KMS-11 (cell line): ENCODE results near the gene HACD4.

Source experiments
- H2AFZ ChIP-seq: fragments of 200-600 bp; sonication (generic); 2 replicates; pipeline ENCODE4 v1.6.1; 2016; ENCODE audit warnings: antibody characterized with exemption, mixed run types, low read depth
- H3K27ac ChIP-seq: fragments of 200-600 bp; sonication (generic); 2 replicates; pipeline ENCODE4 v1.6.1; 2016; ENCODE audit warnings: mild to moderate bottlenecking, mixed run types
- H3K27me3 ChIP-seq: fragments of 200-600 bp; sonication (generic); 2 replicates; pipeline ENCODE4 v1.6.1; 2017; ENCODE audit warnings: mild to moderate bottlenecking, low read depth, mixed run types, moderate library complexity; ENCODE audit not compliant: insufficient read depth
- H3K36me3 ChIP-seq: fragments of 200-600 bp; sonication (generic); 2 replicates; pipeline ENCODE4 v1.6.1; 2017; ENCODE audit warnings: mild to moderate bottlenecking, mixed run types; ENCODE audit not compliant: insufficient read depth
- H3K4me1 ChIP-seq: fragments of 200-600 bp; sonication (generic); 2 replicates; pipeline ENCODE4 v1.6.1; 2016; ENCODE audit warnings: mild to moderate bottlenecking, low read depth, mixed run types; ENCODE audit not compliant: poor library complexity, severe bottlenecking
- H3K4me2 ChIP-seq: fragments of 200-600 bp; sonication (generic); 2 replicates; pipeline ENCODE4 v1.7.0; 2016; ENCODE audit warnings: mild to moderate bottlenecking, mixed run types
- H3K4me3 ChIP-seq: fragments of 200-600 bp; sonication (generic); IDR thresholded peaks from 2 replicates; pipeline ENCODE4 v1.6.1; 2017; ENCODE audit warnings: low read depth, low read length, mixed read lengths; ENCODE audit not compliant: insufficient read depth
- H3K79me2 ChIP-seq: fragments of 200-600 bp; sonication (generic); 2 replicates; pipeline ENCODE4 v1.6.1; 2016; ENCODE audit warnings: low read depth, mixed run types; ENCODE audit not compliant: insufficient read depth
- H3K9ac ChIP-seq: fragments of 200-600 bp; sonication (generic); 2 replicates; pipeline ENCODE4 v1.6.1; 2016; ENCODE audit warnings: mild to moderate bottlenecking, mixed run types
- H4K20me1 ChIP-seq: fragments of 200-600 bp; sonication (generic); 2 replicates; pipeline ENCODE4 v1.6.1; 2016; ENCODE audit warnings: mild to moderate bottlenecking, mixed run types; ENCODE audit not compliant: insufficient read depth
- TF ChIP-seq, protein P1 (sequence below): fragments of 200-600 bp; sonication (generic); conservative IDR thresholded peaks from 2 replicates; pipeline ENCODE4 v1.6.1; 2017; ENCODE audit warnings: low read depth, mild to moderate bottlenecking, antibody characterized with exemption, low read length, moderate library complexity, mixed read lengths

The HACD4 gene

DNA sequence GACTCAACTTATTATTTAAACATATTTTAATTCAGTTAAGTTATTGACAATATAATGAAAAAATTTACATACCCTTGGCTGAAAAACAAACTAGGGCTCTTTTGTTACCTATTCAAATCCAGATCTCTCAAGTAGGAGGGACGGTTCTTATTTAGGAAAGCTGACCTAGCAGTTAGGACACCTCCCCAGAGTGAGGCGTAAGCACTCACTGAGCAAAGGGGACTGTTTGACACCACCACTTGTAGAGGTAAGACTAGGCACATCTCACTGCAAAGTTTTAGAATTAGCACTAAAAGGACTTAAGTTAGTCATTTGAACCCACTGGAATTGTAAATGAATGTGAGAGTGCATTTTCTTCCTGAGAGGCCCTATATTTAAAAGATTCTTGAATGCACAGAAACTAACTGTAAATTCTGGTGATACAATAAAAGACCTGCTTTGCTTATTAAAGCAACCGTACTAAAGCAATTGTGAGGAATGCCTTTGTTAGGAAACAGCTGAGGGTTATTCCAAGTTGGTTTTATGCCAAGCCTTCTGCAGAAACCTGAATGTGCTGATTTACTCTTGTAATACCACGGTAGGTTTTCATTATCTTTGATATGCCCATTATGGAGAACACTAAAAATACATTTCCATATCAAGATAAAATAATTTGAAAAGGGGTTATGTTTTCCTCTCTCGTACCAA is 16.2 kb downstream of the HACD4 start:
- Histone ChIP-seq H3K79me2 (no peaks in the 10 kb centered on the region), H3K4me3 (no peak overlapping the region), H3K27ac (no peak overlapping the region), H3K27me3 (no peaks in the 10 kb centered on the region), H3K4me1 (no peaks in the 10 kb centered on the region), H3K36me3 (no peaks in the 10 kb centered on the region), H3K9ac (no peak overlapping the region), H4K20me1 (no peaks in the 10 kb centered on the region), H2AFZ (no peak overlapping the region), H3K4me2 (no peak overlapping the region)
- TF ChIP-seq, protein P1, sequence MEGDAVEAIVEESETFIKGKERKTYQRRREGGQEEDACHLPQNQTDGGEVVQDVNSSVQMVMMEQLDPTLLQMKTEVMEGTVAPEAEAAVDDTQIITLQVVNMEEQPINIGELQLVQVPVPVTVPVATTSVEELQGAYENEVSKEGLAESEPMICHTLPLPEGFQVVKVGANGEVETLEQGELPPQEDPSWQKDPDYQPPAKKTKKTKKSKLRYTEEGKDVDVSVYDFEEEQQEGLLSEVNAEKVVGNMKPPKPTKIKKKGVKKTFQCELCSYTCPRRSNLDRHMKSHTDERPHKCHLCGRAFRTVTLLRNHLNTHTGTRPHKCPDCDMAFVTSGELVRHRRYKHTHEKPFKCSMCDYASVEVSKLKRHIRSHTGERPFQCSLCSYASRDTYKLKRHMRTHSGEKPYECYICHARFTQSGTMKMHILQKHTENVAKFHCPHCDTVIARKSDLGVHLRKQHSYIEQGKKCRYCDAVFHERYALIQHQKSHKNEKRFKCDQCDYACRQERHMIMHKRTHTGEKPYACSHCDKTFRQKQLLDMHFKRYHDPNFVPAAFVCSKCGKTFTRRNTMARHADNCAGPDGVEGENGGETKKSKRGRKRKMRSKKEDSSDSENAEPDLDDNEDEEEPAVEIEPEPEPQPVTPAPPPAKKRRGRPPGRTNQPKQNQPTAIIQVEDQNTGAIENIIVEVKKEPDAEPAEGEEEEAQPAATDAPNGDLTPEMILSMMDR, result no peak

DNA sequence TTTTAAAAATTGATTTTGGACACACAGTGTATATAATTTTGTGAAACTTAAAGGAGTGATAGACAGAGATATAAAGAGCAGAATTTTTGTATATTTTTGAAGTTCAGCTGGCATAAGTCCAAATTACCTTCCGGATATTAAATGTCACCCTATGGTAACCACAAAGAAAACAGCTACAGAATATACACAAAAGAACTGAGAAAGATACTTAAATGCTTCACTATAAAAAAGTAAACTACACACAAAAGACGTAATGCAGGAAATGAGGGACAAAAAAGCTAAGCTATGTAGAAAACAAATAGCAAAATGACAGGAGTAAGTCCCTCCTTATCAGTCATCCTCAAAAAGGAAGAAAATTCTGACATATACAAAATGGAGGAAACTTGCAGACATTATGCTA is 29.4 kb downstream of the HACD4 start:
- H3K36me3 ChIP-seq, result no peaks in the 10 kb centered on the region
- H3K79me2 ChIP-seq, result no peaks in the 10 kb centered on the region
- H3K4me3 ChIP-seq, result no peak overlapping the region
- no peaks in the 10 kb centered on the region for H3K4me1 ChIP-seq
- H3K27ac ChIP-seq, result no peak overlapping the region
- TF ChIP-seq, protein P1, result no peak
- H2AFZ ChIP-seq, result no peak overlapping the region
- no peaks in the 10 kb centered on the region for H3K27me3 ChIP-seq
- no peak overlapping the region for H3K4me2 ChIP-seq
- H4K20me1 ChIP-seq, result no peaks in the 10 kb centered on the region
- no peak overlapping the region for H3K9ac ChIP-seq

DNA sequence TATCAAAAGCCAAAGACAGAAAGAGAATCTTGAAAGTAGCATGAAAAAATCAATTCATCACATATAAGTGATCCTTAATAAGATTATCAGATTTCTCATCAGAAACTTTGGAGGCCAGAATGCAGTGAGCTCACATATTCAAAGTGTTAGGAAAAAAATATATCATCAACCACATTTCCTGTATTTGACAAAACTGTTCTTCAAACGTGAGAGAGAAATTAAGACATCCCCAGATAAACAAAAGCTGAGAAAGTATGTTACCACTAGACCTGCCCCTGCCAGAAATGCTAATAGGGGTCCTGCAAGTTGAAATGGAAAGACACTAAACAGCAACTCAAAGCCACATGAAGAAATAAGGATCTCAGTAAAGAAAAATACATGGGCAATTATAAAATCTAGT is 29.9 kb downstream of the HACD4 start:
- Histone ChIP-seq H3K27ac (no peak overlapping the region), H3K9ac (no peak overlapping the region), H3K4me1 (no peaks in the 10 kb centered on the region), H3K27me3 (no peaks in the 10 kb centered on the region), H3K79me2 (no peaks in the 10 kb centered on the region), H3K4me2 (no peak overlapping the region), H4K20me1 (no peaks in the 10 kb centered on the region), H2AFZ (no peak overlapping the region), H3K36me3 (no peaks in the 10 kb centered on the region), H3K4me3 (no peak overlapping the region)
- TF ChIP-seq, protein P1, result no peak

DNA sequence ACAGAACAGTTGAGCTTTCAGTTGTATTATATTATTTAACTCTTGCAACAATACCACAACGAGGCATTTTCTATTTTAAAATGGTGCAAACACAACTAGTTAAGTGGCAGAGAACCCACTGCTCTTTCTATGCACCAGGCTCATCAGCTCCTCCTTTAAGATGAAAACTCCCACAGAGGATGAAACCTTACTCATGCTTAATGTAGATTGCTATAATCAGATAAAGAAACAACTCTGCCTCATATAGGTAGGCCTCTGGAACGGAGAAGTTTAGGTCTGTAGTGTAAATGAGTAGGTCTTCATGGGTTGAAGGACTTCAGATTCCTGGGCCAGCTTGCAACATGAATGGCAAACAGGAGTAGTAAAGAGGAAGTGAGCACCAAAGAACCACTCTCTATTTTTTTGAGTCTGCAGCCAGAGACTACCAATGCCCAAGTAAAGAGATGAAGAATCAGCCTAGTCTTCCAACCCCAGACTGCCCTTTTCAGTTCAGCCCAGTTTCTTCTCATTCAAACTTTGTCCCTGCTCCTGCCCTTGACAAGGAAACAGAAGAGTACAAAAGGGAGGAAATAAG is 33.9 kb downstream of the HACD4 start:
- H3K27ac ChIP-seq, result no peak overlapping the region
- no peak overlapping the region for H3K4me3 ChIP-seq
- no peaks in the 10 kb centered on the region for H3K27me3 ChIP-seq
- no peaks in the 10 kb centered on the region for H3K36me3 ChIP-seq
- H3K79me2 ChIP-seq, result no peaks in the 10 kb centered on the region
- no peak overlapping the region for H3K4me2 ChIP-seq
- H3K4me1 ChIP-seq, result no peaks in the 10 kb centered on the region
- no peaks in the 10 kb centered on the region for H4K20me1 ChIP-seq
- H2AFZ ChIP-seq, result no peak overlapping the region
- no peak overlapping the region for H3K9ac ChIP-seq
- TF ChIP-seq, protein P1, result no peak
